Activated effector memory CD4-positive, alpha-beta T cell treated with anti-CD3 and anti-CD28 coated beads, Interleukin-2, amount 50 U/mL, for 16 hours (primary cell): ENCODE results near the gene NLGN1.

Experiments
- DNase-seq: peaks from one replicate; pipeline ENCODE4 v3.0.0-alpha.2; 2020

The NLGN1 gene

DNA sequence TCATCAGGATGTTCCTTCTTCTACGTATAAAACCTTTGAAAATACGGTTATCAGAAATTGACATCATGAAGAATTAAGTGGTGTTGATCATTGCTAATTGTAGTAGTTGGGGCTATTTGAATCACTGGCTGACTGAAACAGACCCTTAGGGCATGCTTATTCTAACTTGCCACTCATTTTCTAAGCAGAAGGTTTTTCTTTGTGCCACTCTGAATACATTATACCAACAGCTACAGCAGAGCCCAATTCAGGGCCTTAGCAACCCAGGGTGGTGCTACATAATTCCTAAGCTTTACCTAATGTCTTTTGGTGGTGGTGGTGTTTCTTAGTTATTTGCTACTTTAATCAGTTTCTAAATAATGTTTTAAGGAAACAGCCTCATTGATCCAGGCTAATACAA, 524.2 kb downstream of the NLGN1 start:
- DNase-seq = no peak

DNA sequence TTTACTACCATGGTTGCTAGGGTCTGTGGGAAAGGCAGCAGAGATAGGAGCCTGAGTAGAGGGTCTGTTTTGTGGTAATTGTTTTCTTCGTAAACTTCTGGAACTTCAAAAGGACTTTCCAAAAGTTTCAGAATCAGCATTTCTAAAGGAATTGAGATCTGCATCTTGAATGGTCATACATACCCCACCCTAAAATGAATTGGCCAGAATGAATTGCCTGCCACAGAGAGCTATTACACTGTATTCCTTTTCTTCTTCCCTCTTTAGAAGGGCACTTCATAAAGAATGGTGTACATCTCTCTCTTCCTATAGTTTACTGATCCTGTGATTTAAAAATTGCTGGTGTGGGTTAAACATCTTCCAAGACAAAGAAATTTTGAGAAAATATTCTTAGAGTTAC, 525.7 kb downstream of the NLGN1 start:
- no peak for DNase-seq

DNA sequence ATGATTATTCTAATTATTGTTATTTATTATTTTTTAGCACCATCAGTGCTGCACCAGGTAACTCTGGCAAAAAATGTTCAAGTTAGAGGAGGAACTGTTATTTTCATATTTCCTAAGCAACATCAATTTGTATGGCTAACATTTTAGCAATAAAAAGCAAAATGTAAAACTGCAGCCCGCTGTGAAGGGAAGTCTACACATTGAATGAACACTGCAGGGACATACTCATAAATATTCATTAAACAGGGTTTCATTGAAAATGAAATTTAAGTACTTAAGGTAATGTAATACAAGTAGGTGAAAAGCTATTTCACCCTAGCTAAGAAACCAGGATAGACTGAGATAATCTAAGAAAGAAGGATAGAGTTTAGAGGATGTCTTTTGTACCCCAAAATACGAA, 532.7 kb downstream of the NLGN1 start:
- DNase-seq = no peak

DNA sequence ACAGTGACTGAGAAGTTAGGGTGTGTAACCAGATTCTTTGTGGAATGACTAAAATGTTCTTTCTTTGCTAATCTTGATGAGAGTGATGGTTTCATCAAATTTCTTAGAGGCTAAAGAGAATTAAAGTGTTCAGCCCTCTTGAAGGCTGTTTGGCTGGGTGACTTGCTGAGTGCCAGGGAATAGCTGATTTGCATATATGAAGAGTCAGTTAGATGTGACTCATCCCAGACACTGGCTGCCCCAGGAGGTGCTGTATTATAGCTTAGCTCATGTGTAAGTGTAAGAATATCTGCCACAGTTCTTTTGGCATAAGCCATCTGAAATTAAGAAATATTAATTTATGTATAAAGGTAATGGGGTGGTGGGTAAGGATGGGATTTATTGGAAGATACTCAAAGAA, 535.1 kb downstream of the NLGN1 start:
- DNase-seq = no peak

DNA sequence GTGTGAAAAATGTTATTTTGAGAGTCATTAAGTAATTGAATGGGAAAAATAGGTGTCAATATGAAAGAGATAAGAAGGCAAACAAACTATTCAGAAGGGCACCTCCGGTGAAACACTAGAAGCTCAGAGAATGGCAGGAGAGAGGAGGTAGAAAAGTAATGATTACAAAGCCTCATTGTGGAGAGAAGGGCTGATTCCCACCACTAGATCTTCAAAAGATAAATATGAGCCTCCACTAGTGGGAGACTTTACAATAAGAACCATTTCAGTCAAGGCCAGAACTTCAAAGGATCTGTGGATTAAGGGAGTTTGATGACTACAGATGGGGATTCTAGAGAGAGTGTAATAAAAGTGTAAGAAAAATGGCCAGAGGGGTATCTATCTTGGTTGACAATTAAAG, 535.6 kb downstream of the NLGN1 start:
- DNase-seq = no peak

DNA sequence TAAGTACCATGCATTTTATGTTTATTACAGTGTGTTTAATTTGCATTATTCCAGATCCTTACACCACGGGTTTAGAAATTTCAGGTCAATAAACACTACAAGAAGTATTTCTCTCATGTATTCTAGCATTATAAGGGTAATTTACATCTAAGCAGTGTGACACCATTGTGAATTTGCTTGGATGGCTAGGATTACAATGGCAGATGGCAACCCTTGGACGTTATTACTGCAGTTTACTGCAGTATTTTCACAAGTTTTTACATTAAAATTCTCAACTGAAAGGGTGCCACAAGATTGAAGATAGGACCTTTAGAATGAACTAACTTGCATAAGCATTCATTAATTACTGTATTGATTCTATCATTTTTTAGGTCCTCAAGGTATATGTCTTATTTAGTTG, 538.8 kb downstream of the NLGN1 start:
- DNase-seq = no peak

DNA sequence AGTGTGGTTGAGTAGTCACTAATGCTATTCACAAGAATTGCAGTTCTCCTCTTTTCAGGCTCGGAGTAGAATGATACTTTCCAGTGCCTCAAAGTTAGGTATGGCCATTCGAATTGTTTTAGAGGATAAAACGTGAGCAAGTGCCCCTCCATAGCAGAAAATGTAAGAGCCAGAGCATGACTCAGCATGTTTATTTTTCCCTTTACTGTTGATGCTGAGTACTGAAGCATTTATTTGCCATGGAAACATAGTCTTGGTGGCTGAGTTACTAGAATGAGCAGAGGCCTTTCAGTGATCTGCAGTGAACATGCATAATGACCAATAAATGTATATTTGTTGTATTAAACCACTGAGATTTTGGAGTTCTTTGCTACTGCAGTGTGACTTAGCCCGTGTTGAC, 540.6 kb downstream of the NLGN1 start:
- no peak for DNase-seq

DNA sequence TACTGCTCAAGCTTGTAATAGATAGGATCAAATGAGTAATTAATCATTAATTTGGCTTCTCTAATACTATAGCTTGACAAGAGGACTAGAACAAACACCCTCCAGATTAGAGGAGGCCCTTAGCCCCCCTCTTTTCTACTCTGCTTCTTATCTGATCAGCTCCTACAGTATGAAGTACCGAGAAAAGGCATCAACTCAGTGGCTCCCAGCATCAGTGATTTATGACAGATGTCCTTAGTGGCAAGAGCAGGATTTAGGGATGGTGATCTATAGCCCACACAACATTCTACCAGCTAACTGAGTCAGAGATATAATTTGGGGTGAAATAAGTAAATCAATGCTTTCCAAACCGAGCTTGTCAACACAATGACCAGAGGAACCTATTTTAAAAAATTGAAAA, 541.1 kb downstream of the NLGN1 start:
- no peak for DNase-seq

DNA sequence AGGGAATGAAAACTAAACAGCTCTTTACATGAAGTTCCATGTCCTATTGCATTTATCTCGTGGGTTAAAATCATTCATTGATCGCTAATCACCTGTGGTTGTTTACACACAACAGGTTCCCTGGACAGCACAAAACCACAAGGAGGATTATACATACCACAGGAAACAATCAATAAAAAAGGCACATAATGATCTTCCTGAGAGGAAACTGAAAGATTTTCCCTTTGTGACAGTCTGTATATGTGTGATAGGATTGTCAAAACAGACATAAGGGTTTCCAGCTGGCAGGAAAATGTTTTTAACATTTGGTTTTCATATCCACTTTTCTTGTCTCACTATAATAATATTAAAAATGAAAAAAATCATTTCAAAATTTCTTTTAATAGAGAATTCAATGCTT, 541.8 kb downstream of the NLGN1 start:
- no peak for DNase-seq

DNA sequence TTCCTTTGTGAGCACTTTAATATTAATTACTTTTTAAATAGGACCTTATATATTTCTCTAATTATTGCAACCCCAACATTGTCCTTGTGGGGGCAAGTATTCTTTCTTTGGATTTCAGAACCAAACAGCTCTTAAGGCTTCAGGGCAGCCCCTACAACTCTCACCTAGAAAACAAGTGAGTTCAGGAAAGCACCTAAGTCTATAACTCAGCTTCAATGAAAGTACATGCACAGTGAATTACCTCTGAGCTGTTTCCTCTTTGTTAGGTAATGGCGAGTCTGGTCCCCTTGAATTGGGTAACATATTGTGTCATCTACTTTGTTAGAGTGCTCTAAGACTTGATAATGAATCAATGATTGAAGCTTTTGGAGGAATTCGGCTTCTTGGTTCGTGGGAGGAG, 545.7 kb downstream of the NLGN1 start:
- no peak for DNase-seq

DNA sequence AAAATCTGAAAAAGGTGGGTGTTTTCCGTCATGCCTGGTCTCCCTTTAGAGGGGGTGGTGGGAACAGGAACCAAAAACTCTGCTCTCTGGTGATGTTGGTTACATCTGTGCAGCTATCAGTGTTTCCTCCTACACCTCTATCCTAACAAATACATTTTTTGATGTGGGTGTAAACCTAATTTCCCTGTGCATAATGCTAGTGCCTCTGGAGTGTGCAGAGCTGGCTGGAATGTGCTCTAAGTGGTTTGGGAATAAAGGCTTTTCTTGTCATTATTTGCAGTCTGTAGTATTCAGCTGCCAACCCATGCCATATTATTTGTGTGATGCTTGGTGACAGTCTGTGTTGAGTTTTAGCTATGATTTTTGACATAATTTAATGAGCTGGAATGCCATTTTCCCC, 547.6 kb downstream of the NLGN1 start:
- no peak for DNase-seq

DNA sequence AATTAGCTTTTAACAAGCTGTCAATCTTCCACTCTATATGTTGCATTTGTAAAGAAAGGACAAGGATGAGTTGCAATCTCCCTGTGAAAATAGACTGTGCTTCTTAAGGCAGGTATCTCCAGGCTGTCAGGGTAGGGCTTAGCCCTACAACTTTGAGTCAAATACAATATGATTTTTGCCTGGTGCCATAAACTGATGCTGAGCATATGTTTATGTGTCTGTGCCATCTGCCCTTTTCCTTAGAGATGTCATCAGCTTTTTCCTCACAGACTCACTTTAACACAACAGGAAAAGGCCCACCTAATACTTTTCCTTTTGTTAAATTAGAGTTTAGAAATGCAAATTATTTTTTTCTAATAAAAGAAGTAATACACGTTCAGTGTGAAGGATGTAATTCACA, 548.3 kb downstream of the NLGN1 start:
- no peak for DNase-seq

DNA sequence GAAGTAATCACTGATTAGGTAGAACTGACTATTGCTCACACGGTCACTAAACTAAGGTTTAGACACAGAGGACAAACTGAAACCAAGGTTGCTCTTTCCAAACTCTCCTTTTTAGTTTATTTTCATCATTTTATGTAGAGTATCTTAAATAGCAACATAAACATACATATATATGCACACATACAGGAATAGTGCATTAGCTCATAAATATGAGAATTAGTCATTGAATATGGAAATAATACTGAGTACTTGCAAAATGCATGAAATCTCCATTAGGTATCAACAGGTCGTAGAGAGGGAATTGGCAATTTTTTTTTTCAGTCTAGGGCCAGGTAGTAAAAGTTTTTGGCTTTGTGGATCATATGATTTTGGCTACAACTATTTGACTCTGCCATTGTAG, 557.1 kb downstream of the NLGN1 start:
- no peak for DNase-seq

DNA sequence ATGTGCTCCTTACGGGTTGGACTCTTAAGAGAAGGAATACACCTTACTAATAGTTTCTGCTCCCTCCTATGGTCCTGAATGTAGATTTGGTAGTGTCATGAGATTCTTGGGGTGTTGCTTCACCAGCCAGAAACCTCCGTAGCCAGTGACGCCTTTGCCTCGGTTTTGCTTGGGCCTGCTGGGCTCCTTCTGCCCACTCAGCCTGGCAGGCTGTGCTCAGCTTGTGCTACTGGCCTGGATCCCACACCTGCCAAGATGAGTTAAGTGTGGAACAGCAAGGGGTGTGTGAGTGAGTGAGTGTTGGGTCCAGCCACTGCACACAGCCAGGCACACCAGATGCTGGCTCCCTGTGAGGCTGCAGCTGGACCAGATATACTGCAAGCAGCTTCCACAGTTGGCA, 560.1 kb downstream of the NLGN1 start:
- no peak for DNase-seq

DNA sequence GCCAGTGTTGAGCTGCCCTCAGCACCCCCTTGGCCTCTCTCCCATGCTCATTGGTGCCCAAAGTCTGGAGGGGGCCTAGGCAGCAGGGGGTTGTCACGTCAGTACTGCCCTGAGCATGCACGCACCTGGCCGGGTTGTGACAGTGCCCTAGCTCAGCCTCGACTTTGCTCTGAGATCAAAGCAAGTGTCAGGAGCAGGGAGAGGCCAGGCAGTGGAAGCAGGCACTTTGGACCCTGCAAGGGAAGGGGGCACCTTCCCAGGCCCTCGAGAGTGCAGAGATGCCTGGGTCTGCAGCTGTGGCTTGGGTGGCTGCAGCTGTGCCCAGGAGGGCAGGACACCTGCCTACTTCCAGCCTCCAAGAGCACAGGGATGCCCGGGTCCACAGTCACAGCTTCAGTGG, 561.3 kb downstream of the NLGN1 start:
- no peak for DNase-seq

DNA sequence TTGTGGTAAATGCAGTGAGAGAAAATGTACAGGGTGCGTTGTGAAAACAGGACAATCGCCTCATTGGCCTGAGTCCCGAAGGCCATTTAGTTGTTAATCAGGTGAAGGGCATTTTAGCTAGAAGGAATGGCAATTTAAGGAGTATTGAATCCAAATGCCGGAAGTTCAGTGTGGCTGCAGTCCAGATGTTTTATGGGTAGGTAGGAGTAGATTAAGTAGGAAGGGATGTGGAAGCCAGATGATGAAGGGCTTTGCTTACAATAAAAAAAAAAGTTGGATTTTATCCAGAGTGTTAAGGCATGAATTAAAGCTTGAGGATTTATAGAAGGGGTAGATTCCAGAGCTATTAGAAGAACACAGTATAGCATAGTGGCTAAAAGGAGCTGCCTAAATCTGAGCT, 572.7 kb downstream of the NLGN1 start:
- no peak for DNase-seq

DNA sequence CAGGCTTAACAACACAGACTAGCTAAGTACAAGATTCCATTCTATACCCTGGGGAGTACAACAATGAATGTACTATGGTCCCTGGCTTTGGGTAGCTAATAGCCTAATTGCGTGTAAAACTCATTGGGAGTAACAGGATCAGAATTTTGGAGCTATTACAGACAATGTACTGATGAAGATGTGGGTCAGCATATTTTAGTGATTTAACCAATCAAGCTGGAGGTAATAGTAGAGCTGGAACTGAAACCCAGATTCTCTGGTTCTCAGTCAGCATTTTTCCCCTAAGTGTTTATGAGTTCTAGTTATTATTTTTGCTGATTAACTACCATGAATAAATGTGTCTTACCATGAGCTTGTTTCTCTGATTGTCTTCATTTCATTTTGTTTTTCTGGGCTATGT, 578.7 kb downstream of the NLGN1 start:
- no peak for DNase-seq

DNA sequence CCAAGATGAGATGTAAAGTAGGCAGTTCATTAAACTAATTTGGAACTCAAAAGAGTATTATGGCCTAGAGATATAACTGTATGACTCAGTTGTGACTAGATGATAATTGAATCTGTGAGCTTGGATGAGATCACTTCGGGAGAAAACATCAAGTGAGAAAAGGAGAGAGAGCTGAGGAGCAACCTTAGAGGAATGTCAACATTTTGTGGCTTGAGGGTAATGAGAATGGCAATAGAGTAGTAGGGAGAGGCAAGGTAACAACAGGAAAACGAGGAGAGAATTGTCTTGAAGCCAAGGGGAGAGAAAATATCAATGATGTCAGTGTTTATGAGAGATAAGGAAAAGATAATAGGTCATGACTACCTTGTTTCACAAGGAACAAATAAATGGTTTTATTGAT, 580.2 kb downstream of the NLGN1 start:
- no peak for DNase-seq

DNA sequence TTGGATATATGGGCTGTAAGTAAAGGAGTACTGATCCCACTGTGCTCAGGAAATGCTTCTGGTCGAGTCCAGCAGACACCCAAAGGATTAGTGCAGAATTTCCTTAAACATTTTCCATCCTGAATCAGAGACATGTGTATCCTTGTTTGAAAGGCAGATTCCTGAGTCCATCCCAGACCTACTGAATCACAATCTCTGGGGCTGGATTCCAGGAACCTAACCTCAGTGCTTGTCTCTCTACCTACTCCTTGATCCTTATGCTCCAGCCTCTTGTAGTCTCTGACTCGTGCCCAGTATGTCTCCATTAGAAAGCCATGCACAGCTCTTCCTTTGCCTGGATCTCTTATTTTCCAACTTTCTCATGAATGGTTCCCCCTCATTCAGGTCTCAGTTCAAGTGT, 585.8 kb downstream of the NLGN1 start:
- DNase-seq = no peak

DNA sequence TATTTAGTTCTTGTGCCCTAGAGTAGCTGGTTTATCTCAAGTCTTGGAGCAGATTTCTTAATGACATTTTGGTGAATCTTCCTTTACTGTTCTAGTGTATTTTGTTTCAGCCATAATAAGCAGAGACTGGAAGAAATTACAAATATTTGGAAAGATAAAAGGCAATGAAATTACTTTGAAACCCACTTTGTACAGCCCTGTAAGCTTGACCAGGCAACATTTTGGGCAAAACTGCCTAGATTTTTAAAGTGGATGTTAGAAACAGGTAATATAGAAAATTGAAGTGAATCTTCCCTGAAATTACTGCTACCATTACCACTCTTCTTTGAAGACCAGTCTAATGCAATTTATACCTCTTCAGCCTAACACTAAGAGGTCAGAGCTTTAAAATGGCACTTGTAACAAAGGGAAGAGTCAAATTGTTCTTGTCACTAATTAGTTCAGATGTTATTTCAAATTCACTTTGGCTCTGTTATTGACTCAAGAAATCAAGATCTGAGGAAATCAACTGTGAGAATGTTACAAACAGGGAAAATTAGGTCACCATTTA, 589.4 kb downstream of the NLGN1 start:
- DNase-seq = no peak

DNA sequence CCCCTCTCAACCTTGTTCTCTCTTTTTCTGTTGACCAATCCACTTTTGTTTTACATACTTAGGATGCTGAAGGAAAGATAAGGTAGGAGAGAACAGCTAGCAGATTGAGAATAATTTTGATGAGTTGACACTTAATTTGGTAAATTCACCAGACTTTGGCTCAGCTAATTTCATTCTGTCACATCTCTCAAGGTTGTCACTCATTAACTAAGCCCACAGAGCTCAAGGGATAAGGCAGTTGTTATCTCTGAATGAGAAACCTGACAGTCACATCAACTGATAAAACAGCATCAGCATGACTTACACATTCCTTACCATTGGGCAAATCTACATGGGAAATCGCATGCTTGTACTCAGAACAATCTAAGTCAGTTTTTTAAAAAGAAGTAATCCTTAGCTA, 591.4 kb downstream of the NLGN1 start:
- DNase-seq = no peak

DNA sequence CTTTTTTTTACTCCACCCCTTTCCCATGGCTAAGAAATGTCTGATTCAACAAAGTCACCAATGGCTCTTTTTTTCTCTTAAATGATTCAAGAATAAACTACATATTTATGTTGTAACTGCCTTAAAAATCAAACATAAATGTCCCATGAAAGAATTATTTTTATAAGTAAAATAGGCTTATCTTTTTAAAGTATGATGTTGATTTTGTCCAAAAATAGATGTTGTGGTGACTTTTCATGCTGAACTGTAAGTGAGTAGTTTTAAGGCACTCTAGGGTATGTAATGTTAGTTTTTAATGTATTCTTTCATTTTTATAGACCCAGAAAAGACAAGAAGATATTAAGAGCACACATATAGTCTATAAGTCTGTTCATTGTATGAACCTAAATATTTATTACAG, 594.9 kb downstream of the NLGN1 start:
- DNase-seq = no peak

DNA sequence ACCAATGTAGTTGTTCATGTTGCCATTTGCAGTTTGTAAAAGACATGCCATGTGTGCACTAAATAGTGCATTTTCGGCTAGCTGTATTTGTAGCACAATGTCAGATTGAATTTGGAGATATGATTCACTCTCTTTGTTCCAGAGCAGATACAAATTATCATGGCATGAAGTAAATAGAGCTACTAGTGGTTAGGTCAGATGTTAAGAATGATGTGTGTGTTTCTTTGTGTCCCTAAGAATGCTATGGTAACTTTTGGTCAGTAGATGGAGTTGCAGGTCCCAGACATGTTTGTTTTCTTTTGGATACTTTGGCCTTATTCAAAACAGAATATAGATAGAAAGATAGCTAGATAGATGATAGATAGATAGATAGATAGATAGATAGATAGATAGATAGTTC, 595.8 kb downstream of the NLGN1 start:
- no peak for DNase-seq

DNA sequence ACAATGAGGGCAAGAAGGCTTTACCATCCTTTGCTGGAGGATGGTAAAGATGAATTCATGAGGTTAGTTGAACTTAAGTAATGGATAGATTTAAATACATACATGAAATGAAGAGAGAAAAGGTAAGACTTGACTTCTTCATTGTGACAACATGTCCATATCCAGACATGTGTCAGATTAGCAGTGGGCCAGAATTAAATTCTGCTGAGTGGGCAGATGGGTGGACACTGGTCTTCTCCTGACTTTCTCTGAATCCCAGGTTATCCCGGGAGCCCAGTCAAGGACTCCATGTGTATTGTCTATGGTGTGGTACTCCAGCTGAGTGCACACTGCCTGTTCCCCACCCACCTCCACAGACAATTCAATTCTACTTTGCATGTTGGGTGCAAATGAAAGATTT, 603.1 kb downstream of the NLGN1 start:
- no peak for DNase-seq

DNA sequence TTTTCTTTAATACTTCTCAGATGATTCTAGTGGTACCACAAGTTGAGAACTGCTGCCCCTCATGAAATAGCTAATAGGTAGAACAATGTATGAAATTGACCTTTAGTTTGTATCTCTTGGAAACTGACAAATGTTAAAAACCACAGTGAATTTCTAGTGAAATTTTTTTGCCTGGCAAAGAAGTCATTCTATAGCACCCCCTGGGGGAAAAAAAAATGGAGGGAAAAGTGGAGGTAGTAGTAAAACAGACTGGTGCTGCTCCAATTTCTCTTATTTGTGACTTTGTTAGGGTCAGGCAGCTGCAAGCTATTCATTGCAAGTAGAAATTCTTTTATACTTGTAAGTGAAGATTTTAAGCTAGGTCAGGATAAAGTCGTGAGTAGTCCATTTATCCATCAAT, 605.0 kb downstream of the NLGN1 start:
- no peak for DNase-seq

DNA sequence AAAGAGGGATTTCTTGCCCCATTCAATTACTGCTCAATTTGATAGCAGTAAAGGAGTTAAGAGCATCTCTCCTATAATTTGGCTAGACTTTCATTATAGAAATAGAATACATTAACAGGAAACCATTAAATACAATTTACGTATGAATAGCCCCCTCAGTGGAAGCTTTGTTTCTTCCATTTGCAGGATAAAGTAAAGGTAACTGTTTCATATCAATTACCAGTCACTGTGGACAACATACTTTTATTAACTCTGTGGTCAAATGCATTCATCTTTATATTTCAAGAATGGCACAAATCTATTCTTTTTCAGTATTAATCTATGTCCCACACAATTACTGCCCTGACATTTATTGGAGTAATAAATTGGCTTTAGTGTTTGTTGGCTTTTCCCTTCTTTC, 613.4 kb downstream of the NLGN1 start:
- no peak for DNase-seq
